Left lung (tissue), 10 donors: Measurements from ENCODE around the gene FCER2. TPM values are rescaled to one million over a fixed set of nuclear protein-coding genes. Genes with fewer than 3 reads are reported as not detected.

Source experiments
- ATAC-seq: fragments of 200-7000 bp; cut with Tn5 transposase; one replicate; pipeline ENCODE4 v1.9.1; 2020; ENCODE audit warnings: moderate library complexity
- DNase-seq, 4 donors: peaks; one replicate each; pipeline ENCODE4 v3.0.0-alpha.2; 2013 to 2020
- H3K27ac ChIP-seq, 2 donors: fragments of 200-600 bp; sonication (generic) in 1 of 2; one replicate each; pipeline versions ENCODE4 v1.5.0 to v1.8.0; 2020 to 2021
- H3K27me3 ChIP-seq, 2 donors: fragments of 200-600 bp; sonication (generic) in 1 of 2; one replicate each; pipeline versions ENCODE4 v1.5.0 to v1.8.0; 2020 to 2021
- H3K36me3 ChIP-seq, 2 donors: fragments of 200-600 bp; sonication (generic) in 1 of 2; one replicate each; pipeline versions ENCODE4 v1.5.0 to v1.8.0; 2020 to 2021
- H3K4me1 ChIP-seq, 2 donors: fragments of 200-600 bp; one replicate each; pipeline ENCODE4 v1.8.0; 2021
- H3K4me3 ChIP-seq, 2 donors: fragments of 200-600 bp; sonication (generic) in 1 of 2; one replicate each; pipeline versions ENCODE4 v1.5.0 to v1.8.0; 2020 to 2021; ENCODE audit warnings: mild to moderate bottlenecking in 1 of 2
- H3K9me3 ChIP-seq, 2 donors: fragments of 200-600 bp; sonication (generic) in 1 of 2; one replicate each; pipeline versions ENCODE4 v1.5.0 to v1.8.0; 2020 to 2021
- CTCF ChIP-seq, 2 donors: fragments of 200-600 bp; sonication (generic) in 1 of 2; IDR thresholded peaks; one replicate each; pipeline versions ENCODE4 v1.5.0 to v1.8.0; 2021; ENCODE audit warnings: antibody characterized with exemption in 2 of 2
- intact Hi-C, 2 donors: fragments of 100-400 bp; cut with DNase I; formaldehyde crosslinking; loops; one replicate each; pipeline versions ENCODE4 v1.11.2 to v1.14.2; 2022
- polyA plus RNA-seq, 6 donors: library from polyadenylated mRNA; unstranded; fragments of 120-200 nt; gene quantifications; one replicate each; pipeline ENCODE4 v1.2.1, GENCODE V29; 2013; ENCODE audit not compliant: insufficient read length in 6 of 6
- total RNA-seq, 2 donors: library from RNA; stranded (reverse); fragmentation: NEBNext Ultra II Directional; extraction: Animal tissue kit (Norgen Biotek cat#: 25700); gene quantifications; one replicate each; pipeline ENCODE4 v1.2.1, GENCODE V29; 2021
- donor health status: DM: no; HTN: yes; CAD: no.
- donor health status: DM: no; HTN: no; CAD: no.

The FCER2 gene
- total and polyA plus RNA-seq, 8 donors, result 0.27 to 0.73 (median 0.54) TPM

- no peaks in the 10 kb centered on the region for H3K9me3 ChIP-seq
- TF ChIP-seq CTCF (IDR thresholded peaks at IDR 0.05), result no peak
- H3K27me3 ChIP-seq, result peaks cover 0 to 2% of the 10 kb centered on the region in 2 donors
- ATAC-seq, result no peak
- intact Hi-C loops, result no loop called here
- no peak for DNase-seq
- peak overlapping the region; percentile 39 to 92 for H3K27ac ChIP-seq
- H3K36me3 ChIP-seq, result no peaks in the 10 kb centered on the region
- peak overlapping the region in 1 of 2 donors; percentile 1 for H3K4me3 ChIP-seq
- H3K4me1 ChIP-seq, result peaks cover 0 to 50% of the 10 kb centered on the region in 2 donors
Measured at GRCh38 chr19:7706188-7706954, 4.4 kb upstream of the FCER2 start.

GRCh38 chr19:7705387-7706187, 3.7 kb upstream of the FCER2 start:
- intact Hi-C loops, result no loop called here
- Histone ChIP-seq H3K27me3 (peaks cover 0 to 7% of the 10 kb centered on the region in 2 donors), H3K4me3 (peak overlapping the region in 1 of 2 donors; percentile 1), H3K36me3 (no peaks in the 10 kb centered on the region), H3K9me3 (no peaks in the 10 kb centered on the region), H3K4me1 (peaks cover 0 to 45% of the 10 kb centered on the region in 2 donors), H3K27ac (peak overlapping the region; percentile 39 to 92)
- no peak for TF ChIP-seq CTCF (IDR thresholded peaks at IDR 0.05)
- peak; percentile 51 for ATAC-seq
- DNase-seq, result peak in 2 of 4 donors; percentile 71 to 91

GRCh38 chr19:7704280-7705060, 2.5 kb upstream of the FCER2 start:
- intact Hi-C loops, result no loop called here
- H3K9me3 ChIP-seq, result no peaks in the 10 kb centered on the region
- peaks cover 0 to 38% of the 10 kb centered on the region in 2 donors for H3K4me1 ChIP-seq
- no peak overlapping the region for H3K4me3 ChIP-seq
- no peak for ATAC-seq
- peaks cover 0 to 7% of the 10 kb centered on the region in 2 donors for H3K27me3 ChIP-seq
- no peak for TF ChIP-seq CTCF (IDR thresholded peaks at IDR 0.05)
- no peaks in the 10 kb centered on the region for H3K36me3 ChIP-seq
- no peak for DNase-seq
- H3K27ac ChIP-seq, result peak overlapping the region in 1 of 2 donors; percentile 92

- peaks cover 0 to 16% of the 10 kb centered on the region in 2 donors for H3K27me3 ChIP-seq
- peaks cover 0 to 44% of the 10 kb centered on the region in 2 donors for H3K4me1 ChIP-seq
- intact Hi-C loops, result no loop called here
- no peak for TF ChIP-seq CTCF (IDR thresholded peaks at IDR 0.05)
- H3K4me3 ChIP-seq, result no peak overlapping the region
- H3K27ac ChIP-seq, result no peak overlapping the region
- H3K36me3 ChIP-seq, result no peaks in the 10 kb centered on the region
- H3K9me3 ChIP-seq, result no peaks in the 10 kb centered on the region
- no peak for ATAC-seq
- DNase-seq, result no peak
Measured at GRCh38 chr19:7703332-7703731, 1.4 kb upstream of the FCER2 start.
